Measurements from ENCODE around the gene CHKA. TPM values are rescaled to one million over a fixed set of nuclear protein-coding genes. Genes with fewer than 3 reads are reported as not detected.

CHKA gene
- total and polyA plus RNA-seq, 9 of the 15 experiments (the other 6 are each of a cell fraction or from before 2014, with no cell fraction given), result 3.6 to 37.0 (median 30.2) TPM

DNA sequence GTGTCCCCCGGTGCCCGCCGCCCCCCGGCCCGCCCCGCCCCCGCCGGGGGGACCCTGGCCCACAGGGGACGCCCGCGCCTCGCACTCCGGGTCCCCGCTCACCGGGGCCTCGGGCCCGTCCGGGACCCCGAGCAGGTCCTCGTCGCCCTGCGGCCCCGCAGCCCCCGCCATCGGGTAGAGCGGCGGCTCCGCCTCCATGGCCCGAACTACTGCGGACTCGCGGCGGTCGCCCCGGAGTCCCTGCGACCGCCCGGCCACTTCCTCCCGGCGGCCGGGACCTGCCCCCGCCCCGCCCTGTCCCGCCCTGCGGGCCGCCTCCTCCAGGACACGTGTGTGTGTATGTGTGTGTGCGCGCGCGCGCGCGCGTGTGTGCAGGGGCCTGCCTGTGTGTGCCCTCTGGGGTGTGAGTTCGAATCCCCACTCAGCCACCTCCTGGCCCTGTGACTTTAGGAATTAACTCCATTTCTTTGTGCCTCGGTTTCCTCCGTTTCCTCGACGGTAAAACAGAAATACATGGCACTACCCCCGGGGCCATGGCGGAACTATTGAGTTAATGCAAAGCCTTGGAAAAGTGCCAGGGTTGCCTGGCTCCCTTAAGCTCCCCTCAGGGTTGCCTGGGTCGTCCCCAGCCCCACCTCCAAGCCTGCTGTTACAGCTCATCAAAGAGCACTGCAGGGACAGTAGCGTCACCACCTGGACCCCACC, 117.2 kb downstream of the CHKA start, which contains the start of gene UNC93B1:
Gene UNC93B1, minus strand, starts transcription at position 252 of the 705 bp plus-strand sequence. Its CDS starts 54 bp downstream, at position 198.
- in situ Hi-C loops (cut with MboI), result no loop called here
- Histone ChIP-seq H2AFZ (ENCODE audit: low read depth, low read length) (peak within 1 kb of the TSS; percentile 96), H3K79me2 (ENCODE audit: control insufficient read depth, insufficient read depth, low read length) (no peaks in the 10 kb centered on the region), H3K27me3 (ENCODE audit: control insufficient read depth in 2 of 2, insufficient read depth in 2 of 2, low read length in 2 of 2) (no peaks in the 10 kb centered on the region), H3K9ac (ENCODE audit: insufficient read depth in 1 of 2, low read depth in 2 of 2, low read length in 2 of 2) (peak within 1 kb of the TSS; percentile 67 to 93), H3K36me3 (ENCODE audit: control insufficient read depth, insufficient read depth, low read length) (0 out of 3 replicates have a peak, but pooled peaks cover 2% of the 10 kb centered on the region), H3K9me1 (ENCODE audit: control insufficient read depth, insufficient read depth, low read length) (no peaks in the 10 kb centered on the region), H3K27ac (ENCODE audit: extremely low read depth, low read depth, low read length) (peak within 1 kb of the TSS; percentile 58), H4K20me1 (replicated peaks; ENCODE audit: control insufficient read depth, insufficient read depth, low read length) (no peaks in the 10 kb centered on the region), H3K4me2 (ENCODE audit: insufficient read depth, low read length) (peak within 1 kb of the TSS; percentile 75), H3K4me1 (replicated peaks in 1 of 2; ENCODE audit: control insufficient read depth in 2 of 2, insufficient read depth in 2 of 2, low read length in 2 of 2) (peaks cover 12 to 54% of the 10 kb centered on the region in 2 experiments), H3K4me3 (peak within 1 kb of the TSS; percentile 57), H3K9me3 (replicated peaks; ENCODE audit: control insufficient read depth, insufficient read depth, low read depth, low read length) (no peaks in the 10 kb centered on the region)
- ChIA-PET CTCF (ENCODE audit: low intra/inter-chr PET ratio) (no interaction called here), POLR2A (no interaction called here)
- 7% methylated on average over 18 of the region's 64 CpGs for WGBS (ENCODE audit: insufficient coverage, low coverage, missing lambda C conversion rate)
- FAIRE-seq (peak; percentile 88), ATAC-seq (peak; percentile 96), DNase-seq (ENCODE audit: extremely low read depth in 1 of 4, low spot score in 3 of 4) (peak; percentile 89 to 96 (median 92))
- BruUV-seq (replicated peaks), result no TSS peak
- intact Hi-C loops (cut with micrococcal nuclease), result no loop called here
- TF ChIP-seq TAF9B (IDR thresholded peaks at IDR 0.05; ENCODE audit: partially characterized antibody) (no peak), USF1 (CRISPR knock-in tag; IDR thresholded peaks at IDR 0.05) (peak; percentile 75), ETS1 (conservative IDR thresholded peaks at IDR 0.05; ENCODE audit: control insufficient read depth, low read depth, low read length) (0 out of 2 replicates have a peak, but pooled peaks have one; percentile 34), SREBF2 (CRISPR knock-in tag; IDR thresholded peaks at IDR 0.05) (no peak), HDAC2 (IDR thresholded peaks at IDR 0.05) (no peak; the same call in 1 of the 2 replicates), NCOA2 (IDR thresholded peaks at IDR 0.05; ENCODE audit: partially characterized antibody in 2 of 2) (no peak), ZNF584 (CRISPR knock-in tag; IDR thresholded peaks at IDR 0.05; ENCODE audit: low read depth) (no peak), MEF2D (tag; conservative IDR thresholded peaks at IDR 0.05; ENCODE audit: low read depth) (no peak), CEBPG (CRISPR knock-in tag; IDR thresholded peaks at IDR 0.05) (no peak), CEBPG (tag; conservative IDR thresholded peaks at IDR 0.05 in 1 of 2, IDR thresholded peaks at IDR 0.05 in 1 of 2) (no peak), TAF7 (tag; IDR thresholded peaks at IDR 0.05) (no peak), ZBTB34 (CRISPR knock-in tag; IDR thresholded peaks at IDR 0.05) (no peak), L3MBTL2 (IDR thresholded peaks at IDR 0.05) (peak; percentile 69), WHSC1 (IDR thresholded peaks at IDR 0.05; ENCODE audit: low read length) (no peak), NR4A1 (CRISPR knock-in tag; IDR thresholded peaks at IDR 0.05) (no peak), NR4A1 (tag; IDR thresholded peaks at IDR 0.05) (no peak), HMG20A (CRISPR knock-in tag; conservative IDR thresholded peaks at IDR 0.05) (no peak), ATF7 (IDR thresholded peaks at IDR 0.05) (no peak), RFX5 (IDR thresholded peaks at IDR 0.05; ENCODE audit: low read depth, low read length) (no peak), HNRNPH1 (optimal IDR thresholded peaks at IDR 0.05; ENCODE audit: low read depth, low read length) (no peak), MCM5 (IDR thresholded peaks at IDR 0.05; ENCODE audit: low read depth) (no peak), ZBED1 (IDR thresholded peaks at IDR 0.05) (no peak)
